ENCODE data around the gene CD164.
"Not testable (repeated sequence)": the region's sequence is repeated elsewhere in the genome, so short reads cannot be mapped to it uniquely, and the experiment has no call there.

The CD164 gene

DNA sequence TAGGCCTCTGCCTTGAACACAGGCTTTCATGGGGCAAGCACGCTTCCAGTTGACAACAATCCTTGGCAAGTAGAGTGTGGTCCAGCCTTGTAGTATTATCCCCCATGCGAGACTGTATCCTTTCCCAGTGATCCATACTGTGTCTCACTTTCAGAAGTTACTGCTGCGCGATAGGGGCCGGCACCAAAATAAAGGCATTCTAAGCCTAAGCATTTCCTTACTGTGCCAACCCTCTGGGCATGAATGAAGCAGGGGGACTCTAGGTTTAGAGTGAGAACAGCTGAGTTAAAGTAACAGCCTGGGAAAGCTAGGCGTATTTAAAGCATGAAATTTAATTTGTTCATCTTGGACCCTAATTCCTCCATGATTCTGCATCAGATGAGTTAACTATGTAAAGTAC is 39.4 kb downstream of the CD164 start:
- DNase-seq (ENCODE audit: low spot score) = no peak

DNA sequence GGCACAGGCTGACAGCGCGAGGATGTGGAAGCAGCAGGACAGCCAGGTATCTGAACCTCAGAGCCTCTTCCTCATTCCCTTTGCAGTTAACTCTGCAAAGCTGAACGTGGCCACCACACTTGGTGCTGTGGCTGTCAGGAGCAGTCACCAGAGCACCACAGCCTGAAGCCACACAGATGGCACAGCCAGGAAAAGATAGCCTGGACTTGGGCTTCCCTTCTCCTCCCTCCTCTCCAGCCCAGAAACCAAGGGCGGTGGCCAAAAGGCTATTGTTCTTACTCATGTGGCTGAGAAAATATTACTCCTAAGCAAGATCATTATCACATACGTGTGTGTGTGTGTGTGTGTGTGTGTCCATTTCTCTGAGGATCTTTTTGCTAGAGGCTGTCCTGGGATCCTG is 39.8 kb downstream of the CD164 start:
- no peak for DNase-seq (ENCODE audit: low spot score)

DNA sequence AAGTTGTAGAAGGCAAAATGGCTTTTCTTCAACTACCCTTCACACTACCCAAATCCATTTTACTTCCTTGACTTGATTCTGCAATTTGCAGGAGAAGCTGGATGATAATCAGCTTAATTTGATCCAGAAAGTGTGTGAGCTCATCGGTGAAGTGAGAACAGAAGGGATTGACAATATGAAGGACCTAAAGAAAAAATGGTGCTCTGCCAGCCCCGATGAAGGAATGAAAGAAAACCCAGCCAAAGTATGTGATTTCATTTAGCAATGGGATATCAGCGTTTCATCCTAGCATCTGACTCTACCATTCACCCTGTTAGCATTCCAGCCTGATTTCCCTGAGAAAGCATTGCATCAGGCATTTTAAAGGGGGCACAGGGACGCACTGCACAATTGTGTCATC is 41.5 kb downstream of the CD164 start:
- DNase-seq (ENCODE audit: low spot score) = no peak

DNA sequence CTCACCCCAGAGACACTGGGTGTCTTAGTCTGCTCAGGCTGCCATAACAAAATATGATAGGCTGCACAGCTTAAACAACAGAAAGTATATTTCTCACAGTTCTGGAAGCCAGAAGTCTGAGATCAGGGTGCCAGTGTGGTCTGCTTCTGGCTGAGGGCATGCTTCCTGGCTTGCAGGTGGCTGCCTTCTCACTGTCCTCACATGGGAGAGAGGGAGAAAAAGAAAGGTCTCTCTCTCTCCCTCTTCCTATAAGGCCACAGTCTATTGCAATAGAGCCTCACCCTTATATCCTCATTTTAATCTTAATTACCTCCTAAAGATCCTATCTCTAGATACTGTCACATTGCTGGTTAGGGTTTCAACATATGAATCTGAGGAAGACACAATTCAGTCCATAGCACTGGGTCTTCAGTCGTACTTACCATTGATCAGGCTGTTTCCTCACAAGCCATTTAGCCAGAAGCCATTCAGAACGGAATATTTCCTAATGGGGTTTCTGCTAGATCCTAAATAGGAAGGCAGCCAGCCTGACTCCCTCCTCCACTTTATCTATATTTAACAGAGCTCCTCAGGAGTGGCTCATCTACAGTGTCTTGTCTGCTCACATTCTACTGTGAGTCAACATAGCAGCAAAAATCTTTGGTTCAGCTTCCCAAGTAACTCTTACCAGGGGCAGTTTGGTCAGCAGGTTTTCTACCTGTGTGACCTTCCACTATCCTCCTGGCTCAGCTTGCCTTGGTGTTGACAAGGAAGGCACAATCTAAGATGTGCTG is 42.2 kb downstream of the CD164 start:
- no peak for DNase-seq (ENCODE audit: low spot score)

DNA sequence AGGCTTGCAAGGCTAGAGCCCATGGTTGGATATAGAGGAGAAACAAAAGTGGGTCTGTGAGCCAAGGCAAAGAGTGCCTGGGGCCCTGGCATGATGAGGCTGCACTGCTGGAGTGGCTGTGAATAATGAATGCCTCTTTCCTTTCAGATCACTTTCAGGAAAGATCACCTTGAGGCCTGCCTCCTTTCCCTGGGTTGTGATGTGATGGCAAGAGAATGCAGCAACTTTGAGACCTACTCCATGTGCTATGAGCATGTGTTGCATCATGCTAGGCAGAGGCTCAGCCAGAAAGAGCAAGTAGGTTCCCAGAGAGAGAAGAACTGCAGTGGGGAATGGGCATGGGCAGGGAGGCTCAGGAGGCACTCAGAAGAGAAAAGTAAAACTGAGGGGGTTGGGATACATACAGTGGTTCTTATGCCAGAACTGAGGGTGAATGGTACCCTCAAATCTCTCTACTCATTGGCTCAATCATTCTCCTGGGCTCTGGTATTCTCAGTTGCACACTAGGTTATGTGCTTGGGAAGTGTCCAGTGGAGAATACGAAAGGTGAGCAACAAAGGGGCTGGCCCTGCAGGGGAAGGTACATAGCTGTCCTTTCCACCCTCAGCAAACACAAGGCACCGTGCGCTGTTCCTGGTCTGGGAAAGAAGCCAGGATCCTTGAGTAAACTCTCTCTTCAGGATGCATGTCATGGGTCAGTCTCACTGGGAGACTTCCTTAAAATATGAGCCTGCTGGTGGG is 45.9 kb downstream of the CD164 start:
- no peak for DNase-seq (ENCODE audit: low spot score)

DNA sequence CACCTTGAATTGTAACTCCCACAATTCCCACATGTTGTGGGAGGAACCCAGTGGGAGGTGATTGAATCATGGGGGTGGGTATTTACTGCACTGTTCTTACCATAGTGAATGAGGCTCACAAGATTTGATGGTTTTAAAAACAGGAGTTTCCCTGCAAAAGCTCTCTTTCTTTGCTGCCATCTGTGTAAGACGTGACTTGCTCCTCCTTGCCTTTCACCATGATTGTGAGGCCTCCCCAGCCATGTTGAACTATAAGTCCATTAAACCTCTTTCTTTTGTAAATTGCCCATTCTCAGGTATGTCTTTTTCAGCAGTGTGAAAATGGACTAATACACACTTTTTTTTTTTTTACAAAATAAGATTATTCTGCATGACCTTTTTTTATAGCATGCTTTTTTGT is 48.4 kb downstream of the CD164 start:
- DNase-seq (ENCODE audit: low spot score) = not testable (repeated sequence)

DNA sequence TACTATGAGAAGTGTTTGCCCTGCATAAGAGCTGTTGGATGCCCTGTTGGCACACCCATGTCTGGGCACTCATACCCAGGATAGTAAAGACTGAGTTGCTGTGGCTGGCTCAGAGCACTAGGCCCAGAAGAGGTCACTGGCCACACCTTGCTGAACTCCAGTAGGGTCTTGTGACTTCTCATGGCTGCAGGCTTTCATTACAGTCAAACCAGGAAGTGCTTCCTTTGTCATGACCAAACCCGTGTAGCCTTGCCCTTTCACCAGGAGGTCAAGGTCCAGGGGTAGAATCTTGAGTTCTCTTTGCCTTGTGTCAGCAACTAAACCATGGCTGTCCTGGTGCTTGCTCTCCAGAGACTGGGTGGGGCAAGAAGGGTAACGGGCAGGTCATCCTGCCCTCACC is 49.5 kb downstream of the CD164 start:
- DNase-seq (ENCODE audit: low spot score) = no peak

DNA sequence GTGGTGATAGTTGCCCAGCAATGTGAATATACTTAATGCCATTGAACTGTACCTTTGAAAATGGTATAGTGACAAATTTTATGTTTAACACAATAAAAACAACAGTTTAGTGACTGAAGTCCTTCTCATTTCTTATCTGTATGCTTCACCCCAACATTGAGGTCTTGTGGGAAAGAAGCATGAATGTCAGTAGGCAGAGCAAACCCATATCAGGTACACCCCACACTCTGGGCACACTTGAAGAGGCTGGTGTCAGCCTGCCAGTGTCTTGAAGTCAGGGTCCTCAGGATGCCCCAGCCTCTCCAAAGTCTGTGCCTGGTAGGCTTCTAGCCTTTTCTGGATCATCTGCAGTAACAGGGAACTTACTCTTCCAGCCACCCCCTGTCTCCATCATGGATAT is 51.2 kb downstream of the CD164 start:
- DNase-seq (ENCODE audit: low spot score) = no peak

DNA sequence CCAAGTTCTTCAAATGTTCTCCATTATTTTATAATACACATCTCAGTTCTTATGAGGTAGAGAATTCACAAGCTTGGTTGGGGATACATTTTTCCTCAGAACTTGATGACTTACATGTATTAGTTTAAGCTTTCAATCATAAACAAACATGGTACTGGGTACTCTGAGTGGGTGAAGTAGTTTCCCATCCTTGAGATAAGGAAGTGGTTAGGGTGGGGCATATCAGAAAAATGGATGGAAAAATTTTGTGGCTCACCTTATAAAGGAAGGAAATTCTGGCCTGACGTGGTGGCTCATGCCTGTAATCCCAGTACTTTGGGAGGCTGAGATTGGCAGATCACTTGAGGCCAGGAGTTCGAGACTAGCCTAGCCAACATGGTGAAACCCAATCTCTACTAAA is 52.0 kb downstream of the CD164 start:
- DNase-seq (ENCODE audit: low spot score) = no peak

DNA sequence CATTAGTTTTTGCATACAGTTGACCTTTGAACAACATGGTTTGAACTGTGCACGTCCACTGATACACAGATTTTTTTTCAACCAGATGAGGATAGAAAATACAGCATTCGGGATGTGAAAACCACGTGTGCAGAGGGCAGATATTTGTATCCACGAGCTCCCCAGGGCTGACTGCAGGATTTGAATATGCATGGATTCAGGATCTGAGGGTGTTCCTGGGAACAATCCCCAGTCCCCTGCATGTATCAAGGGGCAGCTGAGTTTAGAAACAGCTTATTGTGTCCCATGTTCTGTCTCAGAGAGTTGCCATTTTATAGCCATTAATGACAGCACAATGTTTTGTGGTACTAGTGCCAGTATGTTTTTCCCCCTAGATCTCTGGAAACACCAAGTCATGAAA is 53.6 kb downstream of the CD164 start:
- DNase-seq (ENCODE audit: low spot score) = no peak

DNA sequence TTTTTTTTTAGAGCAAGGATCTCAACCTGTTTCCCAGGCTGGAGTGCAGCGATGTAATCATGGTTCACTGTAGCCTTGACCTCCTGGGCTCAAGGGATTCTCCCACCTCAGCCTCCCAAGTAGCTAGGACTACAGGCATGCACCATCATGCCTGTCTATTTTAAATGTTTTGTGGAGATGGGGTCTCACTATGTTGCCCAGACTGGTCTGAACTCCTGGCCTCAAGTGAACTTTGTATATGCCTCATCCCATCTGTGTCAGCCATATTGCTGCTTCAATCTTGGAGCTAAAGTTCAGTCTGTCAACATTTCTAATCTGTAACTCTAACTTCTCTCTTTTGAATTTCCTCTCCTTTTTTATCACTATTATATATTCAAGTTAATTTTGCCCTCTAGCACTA is 54.3 kb downstream of the CD164 start:
- DNase-seq (ENCODE audit: low spot score) = no peak

DNA sequence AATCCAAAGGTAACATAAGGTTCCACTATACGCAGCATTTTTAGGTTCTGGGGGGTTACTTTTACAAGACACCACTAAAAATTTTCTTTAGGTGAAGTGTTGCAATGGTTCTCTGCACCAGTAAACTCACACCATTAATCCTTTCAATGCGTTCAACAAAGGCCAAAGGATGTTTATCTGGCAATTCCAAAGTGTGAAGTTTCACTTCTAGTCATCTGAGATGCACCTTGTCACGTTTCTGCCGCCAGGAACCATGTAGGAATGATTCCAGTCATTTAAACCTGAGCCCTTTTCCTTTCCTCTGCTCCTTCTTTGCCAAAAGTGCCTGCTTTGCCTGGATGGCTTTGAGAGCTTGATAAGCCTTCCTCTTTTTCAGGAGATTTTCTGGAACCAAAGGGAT is 54.8 kb downstream of the CD164 start:
- no peak for DNase-seq (ENCODE audit: low spot score)

DNA sequence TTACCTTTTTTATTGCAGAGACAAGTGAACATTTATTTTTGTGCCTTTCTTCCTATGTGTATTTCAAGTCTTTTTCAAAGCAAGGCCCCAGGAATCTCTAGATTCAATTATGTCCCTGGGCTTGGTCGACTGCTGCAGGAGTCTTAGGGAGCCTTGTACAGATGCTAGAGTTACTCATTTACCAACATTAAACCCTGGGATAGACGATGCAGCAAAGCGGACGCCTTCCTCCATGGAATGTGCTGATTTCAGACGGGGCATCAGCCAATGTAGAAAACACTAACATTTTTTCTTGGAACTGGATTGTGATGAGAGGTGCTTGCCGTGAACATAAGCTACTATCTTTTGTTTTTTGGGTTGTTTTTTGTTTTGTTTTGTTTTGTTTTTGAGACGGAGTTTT is 55.9 kb downstream of the CD164 start:
- no peak for DNase-seq (ENCODE audit: low spot score)

DNA sequence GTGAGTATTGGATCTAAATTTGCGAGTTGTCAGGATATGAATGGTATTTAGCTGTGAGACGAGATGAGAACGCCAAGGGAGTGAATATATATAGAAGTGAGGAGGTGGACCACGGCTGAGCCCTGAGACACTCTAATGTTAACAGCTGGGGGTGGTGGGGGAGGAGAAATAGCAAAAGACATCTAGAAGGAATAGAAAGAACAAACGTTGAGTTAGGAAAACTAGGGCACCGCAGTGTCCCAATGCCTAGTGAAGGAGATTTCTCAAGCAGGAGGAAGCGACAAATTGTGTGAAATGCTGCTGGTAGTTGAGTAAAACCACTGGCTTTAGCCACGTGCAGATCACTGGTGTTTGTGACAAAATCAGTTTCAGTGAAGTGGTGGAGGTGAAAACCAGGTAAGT is 56.9 kb downstream of the CD164 start:
- DNase-seq (ENCODE audit: low spot score) = no peak

DNA sequence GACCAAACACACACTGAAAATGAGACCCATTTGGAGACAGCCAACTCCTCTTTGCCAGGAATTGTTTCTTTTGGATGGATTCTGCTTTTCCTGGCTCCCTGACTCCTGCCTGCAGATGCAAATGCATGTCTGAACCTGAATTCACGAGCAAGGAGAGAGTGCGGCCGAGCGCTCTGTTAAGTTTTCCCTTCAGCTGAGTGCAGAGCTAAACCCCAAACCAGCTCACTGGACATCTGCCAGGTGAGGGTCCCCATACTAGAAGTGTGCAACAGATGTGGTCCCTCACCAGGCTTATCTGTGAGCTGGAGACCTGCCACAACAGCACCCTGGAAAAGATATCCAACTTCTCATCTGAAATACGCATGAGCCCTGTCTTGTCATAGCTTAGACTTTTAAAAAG is 59.0 kb downstream of the CD164 start:
- DNase-seq (ENCODE audit: low spot score) = no peak

DNA sequence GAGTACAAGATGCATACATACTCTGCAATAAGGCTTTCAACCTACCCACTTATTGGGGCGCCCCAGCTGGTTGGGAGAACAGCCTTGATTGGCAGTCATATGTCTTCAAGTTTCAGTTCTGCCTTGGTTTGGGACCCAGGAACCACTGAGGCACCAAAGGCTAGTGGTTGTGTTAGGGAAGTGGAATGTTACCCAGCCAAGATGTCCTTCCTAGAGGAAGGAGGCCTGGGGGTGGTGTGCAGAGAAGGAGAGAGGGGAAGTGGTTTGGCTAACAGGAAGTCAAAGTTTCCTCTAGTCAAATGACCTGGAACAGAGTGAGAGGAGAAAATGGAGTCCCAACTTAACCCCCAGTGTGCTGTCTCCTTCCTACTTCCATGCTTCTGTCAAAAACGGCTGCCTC is 59.4 kb downstream of the CD164 start:
- DNase-seq (ENCODE audit: low spot score) = no peak

DNA sequence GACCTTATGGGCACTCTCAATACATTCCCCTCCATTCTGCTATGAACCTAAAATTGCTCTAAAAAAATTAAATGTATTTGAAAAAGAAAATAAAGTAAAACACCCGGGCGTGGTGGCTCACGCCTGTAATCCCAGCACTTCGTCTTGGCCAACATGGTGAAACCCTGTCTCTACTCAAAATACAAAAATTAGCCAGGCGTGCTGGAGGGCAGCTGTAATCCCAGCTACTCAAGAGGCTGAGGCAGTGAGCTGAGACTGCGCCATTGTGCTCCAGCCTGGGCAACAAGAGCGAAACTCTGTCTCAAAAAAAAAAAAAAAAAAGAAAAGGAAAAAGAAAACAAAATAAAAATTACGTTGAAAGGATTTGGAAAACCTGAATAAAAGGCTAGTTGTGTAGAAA is 60.5 kb downstream of the CD164 start:
- no peak for DNase-seq (ENCODE audit: low spot score)

DNA sequence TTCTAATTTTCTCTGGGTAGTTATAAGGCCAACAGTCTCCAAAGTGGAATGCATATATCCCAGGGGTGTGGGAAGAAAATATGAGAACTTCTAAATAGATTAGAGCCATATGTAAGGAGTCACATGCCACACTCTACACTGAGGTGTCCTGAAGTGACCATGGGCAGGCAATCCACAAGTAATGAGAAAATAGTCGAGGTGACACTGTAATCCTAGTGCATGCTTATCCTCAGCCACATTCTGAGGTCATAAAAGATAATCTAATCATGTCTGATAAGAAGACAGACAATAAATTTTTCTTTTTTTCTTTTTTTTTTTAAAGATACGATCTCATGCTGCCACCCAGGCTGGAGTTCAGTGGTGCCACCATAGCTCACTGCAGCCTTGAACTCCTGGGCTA is 62.2 kb downstream of the CD164 start:
- DNase-seq (ENCODE audit: low spot score) = no peak

DNA sequence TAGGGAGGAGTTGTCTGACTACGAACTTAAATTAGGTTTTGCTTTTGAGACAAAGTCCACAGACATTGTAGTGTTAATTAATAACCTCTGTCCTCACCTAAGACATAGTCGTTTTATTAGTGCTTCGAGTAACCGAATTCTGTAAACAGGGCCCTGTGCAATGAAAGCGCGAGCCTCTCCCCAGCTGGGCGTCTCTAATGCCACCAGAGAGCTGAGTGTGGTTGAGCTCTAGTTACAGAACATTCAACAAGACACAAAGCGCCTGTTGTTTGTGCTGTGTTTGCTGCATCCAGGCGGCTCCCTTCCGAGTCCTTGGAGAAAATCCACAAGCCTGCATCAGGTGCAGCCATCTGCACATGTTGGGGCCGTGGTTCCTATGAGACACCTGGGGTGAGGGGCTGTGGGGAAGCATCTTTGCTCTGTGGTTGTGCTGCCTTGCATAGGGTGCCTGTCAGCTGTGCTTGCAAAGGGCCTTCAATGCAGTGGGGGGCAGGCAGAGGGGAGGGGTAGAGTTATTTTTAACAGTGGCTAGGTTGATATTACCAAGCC is 63.9 kb downstream of the CD164 start:
- no peak for DNase-seq (ENCODE audit: low spot score)

DNA sequence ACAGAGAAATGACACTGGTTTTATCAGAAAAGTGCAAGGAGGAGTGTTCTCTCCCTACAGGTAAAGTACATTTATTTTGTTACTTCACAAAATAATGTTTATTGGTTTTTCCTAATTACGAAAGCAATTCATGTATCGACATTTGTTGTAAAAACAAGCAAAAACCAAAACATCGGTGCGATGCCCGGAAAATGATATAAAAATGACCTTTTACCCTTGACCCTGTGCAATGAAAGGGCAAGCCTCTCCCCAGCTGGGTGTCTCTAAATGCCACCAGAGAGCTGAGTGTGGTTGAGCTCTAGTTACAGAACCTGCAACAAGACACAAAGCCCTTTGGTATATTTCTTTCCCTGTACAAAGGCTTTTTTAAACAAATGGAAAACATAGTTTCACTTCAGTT is 65.4 kb downstream of the CD164 start:
- no peak for DNase-seq (ENCODE audit: low spot score)
